Measurements from ENCODE around the gene MLNR.

The MLNR gene

DNA sequence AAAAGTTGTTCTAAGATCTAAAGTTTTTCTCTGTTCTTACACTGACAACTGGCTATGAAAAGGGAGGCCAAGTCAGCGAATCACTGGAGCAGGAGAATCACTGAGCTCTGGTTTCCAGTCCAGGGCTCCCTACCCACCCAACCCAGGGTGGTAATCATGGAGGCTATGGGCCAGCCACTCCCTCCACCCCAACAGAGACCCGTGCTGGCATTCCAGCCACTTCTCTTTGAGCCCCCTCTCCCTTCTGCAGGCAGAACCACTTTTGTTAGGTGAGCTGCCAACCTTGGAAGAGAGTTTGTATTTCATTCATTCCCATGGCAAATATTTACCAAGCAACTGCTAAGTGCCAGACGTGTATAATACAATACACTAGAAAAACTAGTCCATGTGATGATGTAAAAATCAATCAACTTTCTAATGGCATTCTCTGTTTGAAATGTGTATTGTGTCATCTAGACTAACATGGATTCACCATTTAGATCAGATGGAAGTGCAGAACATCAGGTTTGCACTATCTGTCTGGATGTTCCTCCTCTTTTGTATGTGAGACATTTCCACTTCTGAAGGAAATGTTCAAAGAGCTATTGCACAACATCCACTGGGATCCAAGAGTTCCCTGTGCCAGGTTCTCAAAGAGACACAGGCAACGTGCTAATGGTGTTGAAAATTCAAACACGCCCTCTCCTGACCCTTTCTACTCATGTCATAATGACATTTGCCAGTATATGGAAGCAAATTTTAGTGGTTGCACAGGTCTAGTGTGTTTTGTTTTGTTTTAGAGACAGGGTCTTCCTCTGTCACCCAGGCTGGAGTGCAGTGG is 5.3 kb downstream of the MLNR start:
- ATAC-seq (ENCODE audit: low read depth) (no peak), DNase-seq (ENCODE audit: low spot score) (no peak)
- Histone ChIP-seq H3K4me3 (ENCODE audit: severe bottlenecking) (no peak overlapping the region), H3K4me1 (ENCODE audit: insufficient read depth, poor library complexity, severe bottlenecking) (no peaks in the 10 kb centered on the region), H3K9me3 (ENCODE audit: severe bottlenecking) (no peaks in the 10 kb centered on the region), H3K27ac (ENCODE audit: poor library complexity, severe bottlenecking) (no peak overlapping the region), H3K36me3 (ENCODE audit: low read depth) (no peaks in the 10 kb centered on the region), H3K27me3 (ENCODE audit: insufficient read depth, poor library complexity, severe bottlenecking) (peaks cover 14% of the 10 kb centered on the region)
- TF ChIP-seq, protein P1, sequence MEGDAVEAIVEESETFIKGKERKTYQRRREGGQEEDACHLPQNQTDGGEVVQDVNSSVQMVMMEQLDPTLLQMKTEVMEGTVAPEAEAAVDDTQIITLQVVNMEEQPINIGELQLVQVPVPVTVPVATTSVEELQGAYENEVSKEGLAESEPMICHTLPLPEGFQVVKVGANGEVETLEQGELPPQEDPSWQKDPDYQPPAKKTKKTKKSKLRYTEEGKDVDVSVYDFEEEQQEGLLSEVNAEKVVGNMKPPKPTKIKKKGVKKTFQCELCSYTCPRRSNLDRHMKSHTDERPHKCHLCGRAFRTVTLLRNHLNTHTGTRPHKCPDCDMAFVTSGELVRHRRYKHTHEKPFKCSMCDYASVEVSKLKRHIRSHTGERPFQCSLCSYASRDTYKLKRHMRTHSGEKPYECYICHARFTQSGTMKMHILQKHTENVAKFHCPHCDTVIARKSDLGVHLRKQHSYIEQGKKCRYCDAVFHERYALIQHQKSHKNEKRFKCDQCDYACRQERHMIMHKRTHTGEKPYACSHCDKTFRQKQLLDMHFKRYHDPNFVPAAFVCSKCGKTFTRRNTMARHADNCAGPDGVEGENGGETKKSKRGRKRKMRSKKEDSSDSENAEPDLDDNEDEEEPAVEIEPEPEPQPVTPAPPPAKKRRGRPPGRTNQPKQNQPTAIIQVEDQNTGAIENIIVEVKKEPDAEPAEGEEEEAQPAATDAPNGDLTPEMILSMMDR (IDR thresholded peaks at IDR 0.05; ENCODE audit: poor library complexity, severe bottlenecking) = no peak

DNA sequence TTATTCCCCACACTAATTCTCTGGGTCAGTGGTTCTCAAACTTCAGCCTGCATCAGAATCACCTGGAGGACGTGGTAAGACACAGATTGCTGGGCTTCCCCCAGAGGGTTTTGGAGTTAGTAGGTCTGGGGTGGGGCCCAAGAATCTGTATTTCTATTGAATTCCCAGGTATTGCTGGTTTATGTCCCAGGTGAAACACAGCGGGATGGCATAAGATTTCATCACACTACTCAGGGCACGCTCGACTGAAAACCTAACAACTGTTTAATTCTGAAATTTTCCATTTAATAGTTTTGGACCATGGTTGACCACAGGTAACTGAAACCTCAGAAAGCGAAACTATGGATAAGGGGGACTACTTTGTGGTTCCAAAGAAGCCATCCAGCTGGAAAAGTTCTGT is 6.5 kb downstream of the MLNR start:
- Histone ChIP-seq H3K4me1 (ENCODE audit: insufficient read depth, poor library complexity, severe bottlenecking) (no peaks in the 10 kb centered on the region), H3K27me3 (ENCODE audit: insufficient read depth, poor library complexity, severe bottlenecking) (peaks cover 2% of the 10 kb centered on the region), H3K27ac (ENCODE audit: poor library complexity, severe bottlenecking) (no peak overlapping the region), H3K36me3 (ENCODE audit: low read depth) (no peaks in the 10 kb centered on the region), H3K4me3 (ENCODE audit: severe bottlenecking) (no peak overlapping the region), H3K9me3 (ENCODE audit: severe bottlenecking) (no peaks in the 10 kb centered on the region)
- DNase-seq (ENCODE audit: low spot score) (no peak), ATAC-seq (ENCODE audit: low read depth) (no peak)
- TF ChIP-seq, protein P1 (IDR thresholded peaks at IDR 0.05; ENCODE audit: poor library complexity, severe bottlenecking) = no peak

DNA sequence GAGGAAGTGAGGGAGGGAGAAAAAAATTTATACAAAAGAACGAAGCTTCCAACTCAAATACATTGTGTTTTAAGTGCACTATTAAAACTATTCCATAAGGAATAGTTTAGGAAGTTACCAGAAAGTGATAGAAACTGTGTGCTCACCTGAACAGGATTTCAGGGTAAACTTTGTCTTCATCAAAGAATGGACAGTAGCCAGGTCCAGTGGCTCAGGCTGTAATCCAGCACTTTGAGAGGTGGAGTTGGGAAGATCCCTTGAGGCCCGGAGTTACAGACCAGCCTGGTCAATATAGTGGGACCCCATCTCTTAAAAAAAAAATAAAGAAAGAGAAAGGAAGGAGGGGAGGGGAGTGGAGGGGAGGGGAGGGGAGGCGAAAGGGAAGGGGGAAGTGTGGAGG is 14.6 kb downstream of the MLNR start:
- Histone ChIP-seq H3K27me3 (ENCODE audit: insufficient read depth, poor library complexity, severe bottlenecking) (no peaks in the 10 kb centered on the region), H3K4me3 (ENCODE audit: severe bottlenecking) (no peak overlapping the region), H3K36me3 (ENCODE audit: low read depth) (no peaks in the 10 kb centered on the region), H3K9me3 (ENCODE audit: severe bottlenecking) (no peaks in the 10 kb centered on the region), H3K4me1 (ENCODE audit: insufficient read depth, poor library complexity, severe bottlenecking) (no peaks in the 10 kb centered on the region), H3K27ac (ENCODE audit: poor library complexity, severe bottlenecking) (no peak overlapping the region)
- ATAC-seq (ENCODE audit: low read depth) = no peak
- no peak for DNase-seq (ENCODE audit: low spot score)
- TF ChIP-seq, protein P1 (IDR thresholded peaks at IDR 0.05; ENCODE audit: poor library complexity, severe bottlenecking) = no peak

DNA sequence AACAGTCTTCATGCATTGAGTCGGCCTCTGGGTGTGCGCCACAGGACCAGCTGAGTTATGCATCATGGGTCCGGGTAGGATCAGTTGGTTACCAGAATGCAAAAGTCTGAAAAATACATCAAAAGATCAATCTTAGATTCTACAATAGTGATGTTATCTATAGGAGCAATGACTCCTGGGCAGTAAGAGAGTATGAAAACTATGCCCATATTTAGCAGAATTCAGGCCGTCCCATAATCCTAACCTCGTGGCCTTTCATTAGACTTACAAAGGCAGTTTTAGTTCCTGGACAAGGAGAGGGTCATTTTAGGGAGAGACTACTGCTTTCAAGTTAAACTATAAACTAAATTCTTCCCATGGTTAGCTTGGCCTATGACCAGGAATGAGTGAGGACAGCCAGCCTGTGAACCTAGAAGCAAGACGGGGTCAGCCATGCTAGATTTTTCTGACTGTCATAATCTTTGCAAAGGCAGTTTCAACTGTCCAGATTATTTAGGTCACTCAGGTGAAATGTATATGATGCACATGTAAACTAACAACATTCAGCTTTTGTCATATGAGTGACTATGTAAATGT is 15.8 kb downstream of the MLNR start:
- no peaks in the 10 kb centered on the region for H3K4me1 ChIP-seq (ENCODE audit: insufficient read depth, poor library complexity, severe bottlenecking)
- TF ChIP-seq, protein P1 (IDR thresholded peaks at IDR 0.05; ENCODE audit: poor library complexity, severe bottlenecking) = no peak
- H3K9me3 ChIP-seq (ENCODE audit: severe bottlenecking) = no peaks in the 10 kb centered on the region
- no peaks in the 10 kb centered on the region for H3K27me3 ChIP-seq (ENCODE audit: insufficient read depth, poor library complexity, severe bottlenecking)
- DNase-seq (ENCODE audit: low spot score) (no peak), ATAC-seq (ENCODE audit: low read depth) (no peak)
- no peak overlapping the region for H3K27ac ChIP-seq (ENCODE audit: poor library complexity, severe bottlenecking)
- H3K36me3 ChIP-seq (ENCODE audit: low read depth) = no peaks in the 10 kb centered on the region
- H3K4me3 ChIP-seq (ENCODE audit: severe bottlenecking) = no peak overlapping the region

DNA sequence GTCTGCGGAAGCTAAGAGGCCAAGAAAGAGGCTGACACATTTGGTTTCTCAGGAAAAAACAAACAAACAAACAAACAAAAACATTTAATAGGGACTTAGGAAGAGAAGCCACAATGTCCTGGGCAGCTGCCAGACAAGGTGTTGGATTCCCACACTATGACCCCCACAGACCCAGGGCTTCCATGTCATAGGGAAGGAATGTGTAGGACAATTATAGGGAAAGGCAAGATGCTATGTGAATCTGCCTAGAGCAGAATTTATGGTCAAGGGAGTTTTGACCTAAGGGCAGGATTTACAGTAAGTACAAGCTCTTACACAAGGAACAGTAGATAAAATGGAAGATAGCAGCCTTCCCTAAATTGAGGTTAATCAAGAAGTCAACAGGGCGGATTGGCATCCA is 18.5 kb downstream of the MLNR start:
- TF ChIP-seq, protein P1 (IDR thresholded peaks at IDR 0.05; ENCODE audit: poor library complexity, severe bottlenecking) = no peak
- DNase-seq (ENCODE audit: low spot score) (no peak), ATAC-seq (ENCODE audit: low read depth) (no peak)
- Histone ChIP-seq H3K36me3 (ENCODE audit: low read depth) (no peaks in the 10 kb centered on the region), H3K27ac (ENCODE audit: poor library complexity, severe bottlenecking) (no peak overlapping the region), H3K4me3 (ENCODE audit: severe bottlenecking) (no peak overlapping the region), H3K4me1 (ENCODE audit: insufficient read depth, poor library complexity, severe bottlenecking) (no peaks in the 10 kb centered on the region), H3K27me3 (ENCODE audit: insufficient read depth, poor library complexity, severe bottlenecking) (no peaks in the 10 kb centered on the region), H3K9me3 (ENCODE audit: severe bottlenecking) (no peaks in the 10 kb centered on the region)
